HG03064 (cell line): ENCODE measurements around the gene C12orf57.

Experiments
- ATAC-seq: cut with Tn5 transposase; IDR thresholded peaks from one replicate; pipeline ENCODE4 v1.9.1; 2021; ENCODE audit warnings: low read depth; ENCODE audit not compliant: unreplicated experiment

The C12orf57 gene

DNA sequence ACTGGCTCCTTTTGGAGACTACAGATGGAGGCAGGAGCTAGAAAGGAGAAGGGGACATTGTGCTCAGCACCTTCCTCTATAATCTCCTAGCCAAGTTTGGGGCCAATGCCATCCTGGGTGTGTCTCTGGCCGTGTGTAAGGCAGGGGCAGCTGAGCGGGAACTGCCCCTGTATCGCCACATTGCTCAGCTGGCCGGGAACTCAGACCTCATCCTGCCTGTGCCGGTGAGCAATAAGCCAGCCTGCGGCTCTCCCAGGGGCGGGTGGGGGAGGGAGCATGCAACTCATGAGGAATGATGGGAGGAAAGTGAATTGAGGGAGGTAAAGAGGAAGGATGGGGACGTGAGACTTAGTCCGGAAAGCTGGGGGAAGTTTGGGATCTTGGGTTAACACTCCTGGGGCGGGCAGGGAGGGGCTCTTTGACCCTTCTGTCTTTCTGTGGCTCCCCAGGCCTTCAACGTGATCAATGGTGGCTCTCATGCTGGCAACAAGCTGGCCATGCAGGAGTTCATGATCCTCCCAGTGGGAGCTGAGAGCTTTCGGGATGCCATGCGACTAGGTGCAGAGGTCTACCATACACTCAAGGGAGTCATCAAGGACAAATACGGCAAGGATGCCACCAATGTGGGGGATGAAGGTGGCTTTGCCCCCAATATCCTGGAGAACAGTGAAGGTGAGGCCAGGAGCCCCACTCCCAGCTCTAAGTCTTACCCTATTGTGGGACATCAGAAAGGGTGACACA lies 26.2 kb upstream of the C12orf57 start:
- no peak for ATAC-seq

DNA sequence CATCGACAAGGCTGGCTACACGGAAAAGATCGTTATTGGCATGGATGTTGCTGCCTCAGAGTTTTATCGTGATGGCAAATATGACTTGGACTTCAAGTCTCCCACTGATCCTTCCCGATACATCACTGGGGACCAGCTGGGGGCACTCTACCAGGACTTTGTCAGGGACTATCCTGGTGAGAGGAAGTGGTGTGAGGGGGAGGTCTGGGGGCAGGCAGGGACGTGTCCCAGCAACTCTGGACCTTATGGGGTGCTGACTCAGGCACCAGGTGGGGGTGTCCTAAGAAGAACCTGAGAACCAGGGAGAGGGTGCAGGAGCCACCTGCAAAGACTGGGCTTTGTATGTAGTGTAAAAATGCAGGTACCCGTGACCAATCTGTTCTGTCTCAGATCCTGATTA lies 24.2 kb upstream of the C12orf57 start:
- ATAC-seq = no peak

DNA sequence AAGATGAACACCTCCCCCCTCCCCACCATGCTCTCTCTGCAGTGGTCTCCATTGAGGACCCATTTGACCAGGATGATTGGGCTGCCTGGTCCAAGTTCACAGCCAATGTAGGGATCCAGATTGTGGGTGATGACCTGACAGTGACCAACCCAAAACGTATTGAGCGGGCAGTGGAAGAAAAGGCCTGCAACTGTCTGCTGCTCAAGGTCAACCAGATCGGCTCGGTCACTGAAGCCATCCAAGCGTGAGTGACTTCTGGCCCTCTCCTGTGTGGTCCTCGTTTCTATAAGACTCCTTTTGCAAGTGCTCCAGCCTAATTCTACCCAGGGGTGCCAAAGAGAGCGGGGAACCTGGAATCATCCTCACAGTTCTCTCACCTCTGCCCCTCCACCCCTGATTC lies 22.3 kb upstream of the C12orf57 start:
- no peak for ATAC-seq

DNA sequence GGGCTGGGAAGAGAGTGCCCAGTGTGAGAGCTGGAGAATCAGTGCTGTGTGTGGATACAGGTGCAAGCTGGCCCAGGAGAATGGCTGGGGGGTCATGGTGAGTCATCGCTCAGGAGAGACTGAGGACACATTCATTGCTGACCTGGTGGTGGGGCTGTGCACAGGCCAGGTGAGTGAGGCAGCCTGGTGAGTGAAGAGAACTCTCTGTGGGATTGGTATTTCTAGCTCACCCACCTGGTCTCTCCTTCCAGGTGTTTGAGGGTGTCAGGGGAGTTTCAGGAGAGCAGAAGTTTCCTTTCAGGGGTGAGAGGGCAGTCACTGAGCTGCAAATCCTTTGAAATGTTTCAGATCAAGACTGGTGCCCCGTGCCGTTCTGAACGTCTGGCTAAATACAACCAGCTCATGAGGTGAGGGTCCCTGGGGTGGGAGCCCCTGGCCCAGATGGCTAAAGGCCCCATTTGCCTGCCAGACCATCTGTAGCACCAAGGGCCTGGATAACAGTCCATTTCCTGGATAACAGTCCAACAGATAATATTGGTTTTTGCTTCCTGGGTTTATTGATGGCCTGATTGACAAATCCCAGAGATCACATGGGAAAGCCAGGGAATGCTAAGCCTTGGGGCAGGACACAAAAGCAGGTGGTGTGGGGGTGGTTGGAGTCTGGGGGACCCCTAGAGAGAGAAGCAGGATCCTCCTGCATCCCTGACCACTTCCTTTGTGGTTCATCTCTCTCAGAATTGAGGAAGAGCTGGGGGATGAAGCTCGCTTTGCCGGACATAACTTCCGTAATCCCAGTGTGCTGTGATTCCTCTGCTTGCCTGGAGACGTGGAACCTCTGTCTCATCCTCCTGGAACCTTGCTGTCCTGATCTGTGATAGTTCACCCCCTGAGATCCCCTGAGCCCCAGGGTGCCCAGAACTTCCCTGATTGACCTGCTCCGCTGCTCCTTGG lies 21.6 kb upstream of the C12orf57 start:
- ATAC-seq = no peak

DNA sequence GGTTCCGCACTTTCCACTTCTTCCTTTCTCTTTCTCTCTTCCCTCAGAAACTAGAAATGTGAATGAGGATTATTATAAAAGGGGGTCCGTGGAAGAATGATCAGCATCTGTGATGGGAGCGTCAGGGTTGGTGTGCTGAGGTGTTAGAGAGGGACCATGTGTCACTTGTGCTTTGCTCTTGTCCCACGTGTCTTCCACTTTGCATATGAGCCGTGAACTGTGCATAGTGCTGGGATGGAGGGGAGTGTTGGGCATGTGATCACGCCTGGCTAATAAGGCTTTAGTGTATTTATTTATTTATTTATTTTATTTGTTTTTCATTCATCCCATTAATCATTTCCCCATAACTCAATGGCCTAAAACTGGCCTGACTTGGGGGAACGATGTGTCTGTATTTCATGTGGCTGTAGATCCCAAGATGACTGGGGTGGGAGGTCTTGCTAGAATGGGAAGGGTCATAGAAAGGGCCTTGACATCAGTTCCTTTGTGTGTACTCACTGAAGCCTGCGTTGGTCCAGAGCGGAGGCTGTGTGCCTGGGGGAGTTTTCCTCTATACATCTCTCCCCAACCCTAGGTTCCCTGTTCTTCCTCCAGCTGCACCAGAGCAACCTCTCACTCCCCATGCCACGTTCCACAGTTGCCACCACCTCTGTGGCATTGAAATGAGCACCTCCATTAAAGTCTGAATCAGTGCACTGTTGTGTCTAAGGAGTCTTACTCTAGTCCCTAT lies 20.7 kb upstream of the C12orf57 start:
- ATAC-seq = no peak

DNA sequence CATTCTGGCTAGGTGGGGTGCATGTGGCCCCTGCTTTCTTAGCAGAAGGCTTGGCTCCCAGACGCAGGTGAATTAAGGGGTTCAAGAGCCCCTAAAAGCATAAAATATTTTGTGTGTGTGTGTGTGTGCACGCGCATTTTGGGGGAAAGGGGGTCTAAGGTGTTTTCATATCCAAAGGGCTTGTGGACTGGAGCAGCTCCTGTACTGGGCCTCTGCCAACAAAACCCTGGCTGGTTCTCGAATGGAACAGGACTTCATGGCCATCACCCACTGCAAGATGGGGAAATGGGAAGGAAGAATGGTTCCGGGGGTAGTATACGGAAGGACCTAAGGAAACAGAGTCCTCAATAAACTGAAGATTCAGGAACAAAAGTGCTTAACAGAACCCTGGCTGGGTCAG lies 20.0 kb upstream of the C12orf57 start:
- ATAC-seq = no peak

DNA sequence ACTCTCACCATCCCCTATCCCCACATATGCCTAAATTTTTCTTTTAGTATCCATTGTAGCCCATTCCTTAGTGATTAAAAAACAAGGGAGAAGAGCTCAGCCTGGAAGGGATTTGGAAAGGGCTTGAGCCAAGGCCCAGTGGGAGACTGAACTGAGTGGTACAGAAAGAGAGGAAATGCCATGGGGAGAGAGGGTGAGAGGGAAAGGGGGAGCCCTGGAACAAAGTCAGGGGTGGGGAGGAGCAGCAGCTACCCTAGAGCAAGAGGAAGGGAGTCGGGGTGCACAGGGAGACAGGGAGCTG lies 18.6 kb upstream of the C12orf57 start:
- no peak for ATAC-seq

DNA sequence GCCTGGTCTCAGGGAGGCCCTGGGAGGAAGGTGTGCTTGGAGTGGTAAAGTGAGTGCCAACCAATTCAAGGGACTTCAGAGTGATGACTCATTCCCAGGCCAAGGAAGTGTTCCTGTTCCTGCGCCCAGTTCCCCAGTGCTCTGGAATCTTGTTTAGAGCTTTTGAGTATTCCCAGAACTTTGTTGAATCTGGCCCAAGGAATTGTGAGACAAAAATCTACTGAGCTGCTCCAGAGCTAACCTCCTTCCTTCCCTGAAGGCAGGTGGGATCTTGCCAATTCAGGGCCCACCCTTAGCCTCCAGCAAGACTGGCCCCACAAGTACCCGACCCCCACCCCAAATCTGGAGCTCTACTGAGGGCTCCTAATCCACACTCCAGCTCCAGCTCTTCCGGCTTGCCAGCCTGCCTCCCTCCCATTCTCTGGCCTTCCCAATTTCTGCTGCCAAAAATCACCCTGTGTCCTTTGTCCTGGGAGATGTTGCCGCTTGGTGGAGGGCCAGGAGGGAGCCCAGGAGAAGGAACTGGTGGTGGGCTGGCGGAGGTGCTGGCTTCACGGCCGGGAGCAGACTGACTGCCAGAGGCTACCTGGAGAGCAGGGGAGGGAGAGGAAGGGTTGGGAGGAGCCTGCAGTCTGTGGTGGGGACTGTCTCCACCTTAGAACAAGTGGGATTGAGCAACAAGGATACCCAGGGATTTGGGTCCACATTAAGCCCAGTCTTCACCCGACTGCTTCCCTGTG lies 18.1 kb upstream of the C12orf57 start:
- ATAC-seq = no peak

DNA sequence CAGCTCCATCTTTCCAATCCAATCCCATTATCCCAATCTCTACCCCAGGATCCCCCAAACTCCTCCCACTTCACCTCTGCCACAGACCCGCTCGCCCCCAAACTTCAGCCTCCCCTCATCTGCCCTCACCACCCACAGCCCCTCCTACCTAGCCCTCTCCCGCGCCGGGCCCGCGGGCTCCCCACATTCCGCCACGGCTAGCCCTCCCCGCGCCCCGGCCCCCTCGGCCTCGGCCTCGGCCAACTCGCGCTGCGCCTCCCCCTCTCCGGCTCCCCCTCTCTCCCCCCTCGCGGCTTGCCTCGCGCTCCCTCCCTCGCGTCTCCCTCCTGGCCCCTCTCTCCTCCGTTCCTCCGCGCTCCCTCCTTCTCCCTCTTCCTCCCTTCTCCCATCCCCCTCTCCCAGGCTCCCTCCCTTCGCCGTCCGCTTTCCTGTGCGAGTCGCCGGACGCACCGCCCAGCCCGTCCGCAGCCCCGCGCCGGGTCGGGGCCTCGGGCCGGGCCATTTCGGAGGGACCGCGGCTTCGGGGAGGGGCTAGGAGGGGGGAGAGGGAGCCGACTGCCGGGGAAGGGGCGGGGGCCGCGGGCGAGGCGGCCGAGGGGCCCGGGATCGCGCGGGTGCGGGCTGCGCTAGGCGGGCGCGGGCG lies 16.3 kb upstream of the C12orf57 start, which contains the start of gene ATN1:
Gene ATN1, plus strand, starts transcription at position 581 of the 643 bp plus-strand sequence. CDS start 6,043 bp downstream, outside the sequence.
- no peak for ATAC-seq

DNA sequence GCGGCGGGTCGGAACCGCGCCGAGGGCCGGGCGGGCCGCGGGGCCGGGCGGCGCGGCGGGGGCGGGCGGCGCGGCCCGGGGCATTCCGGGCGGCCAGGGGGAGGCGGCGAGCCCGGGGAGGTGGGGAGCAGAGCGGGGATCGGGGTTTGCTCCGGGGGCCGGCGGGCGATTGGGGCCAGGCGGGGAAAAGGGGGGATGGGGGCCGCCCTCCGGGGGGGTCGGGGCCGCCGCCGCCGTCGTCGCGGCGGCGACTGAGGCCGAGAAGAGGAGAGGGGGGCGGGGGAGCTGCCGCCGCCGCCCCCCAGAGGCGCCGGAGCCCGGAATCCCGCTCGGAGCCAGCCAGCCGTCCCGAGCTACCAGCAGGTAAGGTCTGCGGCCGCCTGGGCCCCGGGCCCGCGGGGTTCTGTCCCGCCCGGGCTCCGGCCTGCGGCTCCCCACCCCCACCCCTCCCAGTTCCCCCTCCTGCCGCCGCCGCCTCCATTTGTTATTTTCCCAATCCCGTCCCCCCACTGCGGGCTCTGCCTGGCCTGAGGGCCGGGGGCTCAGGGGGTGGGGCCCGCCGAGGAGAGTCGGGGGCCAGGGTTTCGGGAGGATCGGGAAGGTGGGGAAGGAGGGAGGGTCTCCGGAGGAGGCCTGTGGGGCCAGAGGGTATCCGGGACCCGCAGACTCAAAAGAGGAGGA lies 15.7 kb upstream of the C12orf57 start:
- ATAC-seq = no peak

DNA sequence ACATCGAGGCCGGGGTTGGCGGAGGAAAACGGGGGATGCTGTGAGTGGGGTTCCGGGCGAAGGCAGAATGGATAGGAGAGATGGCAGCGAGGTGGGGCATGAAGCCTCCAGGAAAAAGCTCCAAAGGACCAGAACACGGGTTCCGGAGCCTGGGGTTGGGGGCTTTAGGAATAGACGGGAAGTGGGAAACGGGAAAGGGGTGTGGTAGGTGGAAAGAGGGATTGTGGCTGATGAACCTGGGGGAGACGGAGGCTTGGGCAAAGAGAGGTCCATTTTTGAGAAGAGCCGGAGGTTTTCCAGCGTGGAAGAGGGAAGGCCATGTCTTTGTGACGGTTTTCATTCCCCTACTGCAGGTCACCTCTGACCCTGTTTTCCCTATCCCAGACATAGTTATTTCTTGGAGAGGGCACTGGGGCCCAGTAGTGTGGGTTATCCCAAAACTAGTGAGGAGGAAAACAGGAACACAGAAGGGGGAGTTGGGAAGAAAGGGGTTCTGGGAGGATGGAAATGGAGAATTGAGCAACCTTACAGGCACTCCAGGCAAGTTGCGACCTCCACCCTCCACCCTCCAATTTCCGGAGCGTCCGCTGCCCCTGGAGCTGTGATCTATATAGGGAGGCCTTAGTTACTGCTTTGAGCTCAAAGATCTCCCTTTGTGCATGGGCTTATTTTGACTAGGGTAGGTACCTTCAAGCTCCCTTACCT lies 15.0 kb upstream of the C12orf57 start:
- no peak for ATAC-seq

DNA sequence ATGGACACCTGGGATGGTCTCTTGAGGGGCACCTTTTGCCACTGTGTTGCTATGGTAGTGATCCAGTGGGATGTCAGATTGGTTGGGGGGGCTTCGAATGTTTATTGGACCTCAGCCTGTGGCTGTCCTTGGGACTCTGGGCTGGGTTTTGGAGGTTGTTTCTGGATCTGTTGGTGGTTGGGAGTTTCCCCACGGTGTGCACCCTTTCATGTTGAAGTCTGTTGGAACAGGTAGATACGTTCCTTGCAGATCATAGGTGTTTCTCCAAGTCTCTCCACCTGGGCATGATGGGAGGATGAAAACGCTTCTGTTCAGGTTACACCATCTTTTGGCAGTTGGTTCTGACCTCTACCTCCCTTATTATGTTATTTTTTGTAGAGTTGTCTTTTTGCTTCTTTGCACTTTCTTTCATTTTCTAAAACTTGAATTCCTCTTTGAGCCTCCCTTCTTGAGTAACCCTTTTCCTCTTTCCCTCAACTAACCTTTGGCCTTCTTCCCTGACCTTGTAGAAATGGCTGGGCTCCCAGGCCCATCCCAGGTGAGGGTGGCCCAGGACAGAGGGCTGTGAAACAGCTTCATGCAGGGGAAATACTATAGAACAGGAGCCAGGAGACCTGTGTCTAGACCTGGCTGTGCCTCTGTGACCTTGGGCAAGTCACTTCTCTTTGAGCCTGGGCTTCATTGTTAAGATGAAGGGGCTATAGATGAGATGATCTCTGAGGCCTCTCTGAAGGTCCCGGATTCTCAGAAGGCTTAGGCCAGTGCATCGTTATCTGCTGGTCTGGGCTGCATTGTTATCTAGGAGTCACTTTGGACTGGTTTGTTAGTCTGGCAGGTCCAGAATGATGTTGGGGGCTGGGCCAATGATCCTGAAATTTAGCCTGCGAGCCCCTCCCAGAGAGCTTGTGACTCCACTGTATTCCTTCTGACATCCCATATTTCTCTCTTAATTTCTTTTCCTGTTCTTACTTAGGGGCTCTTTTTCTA lies 14.1 kb upstream of the C12orf57 start:
- ATAC-seq = no peak

DNA sequence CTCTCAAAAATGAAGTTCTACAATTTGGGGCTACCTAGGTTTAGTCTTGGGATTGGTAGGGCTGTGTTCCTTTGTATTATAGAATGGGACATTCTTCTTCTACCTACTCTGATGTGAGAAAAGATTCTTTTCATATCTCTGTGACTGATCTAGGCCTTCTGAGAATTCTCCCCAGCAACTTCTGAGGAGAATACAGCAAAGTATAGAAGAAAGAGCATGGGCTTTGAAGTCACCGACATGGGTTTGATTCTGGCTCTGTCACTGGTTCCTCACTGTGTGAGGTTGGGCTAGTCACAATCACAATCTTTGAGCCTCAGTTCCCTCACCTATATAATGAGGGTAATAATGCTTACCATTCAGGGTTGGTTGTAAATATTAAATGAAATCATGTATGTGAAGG lies 11.1 kb upstream of the C12orf57 start:
- ATAC-seq = no peak

DNA sequence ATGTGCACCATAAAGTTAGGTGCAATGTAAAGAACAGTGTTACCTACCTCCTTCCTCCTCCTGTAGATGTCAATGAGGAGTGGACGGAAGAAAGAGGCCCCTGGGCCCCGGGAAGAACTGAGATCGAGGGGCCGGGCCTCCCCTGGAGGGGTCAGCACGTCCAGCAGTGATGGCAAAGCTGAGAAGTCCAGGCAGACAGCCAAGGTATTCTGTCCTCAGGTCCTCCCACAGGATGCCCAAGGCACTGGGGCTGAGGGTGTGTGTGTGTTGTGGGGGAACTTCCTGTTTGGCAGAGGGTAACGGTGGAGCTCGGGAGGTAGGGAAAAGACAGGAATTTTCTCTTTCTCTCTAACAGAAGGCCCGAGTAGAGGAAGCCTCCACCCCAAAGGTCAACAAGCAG lies 9.7 kb upstream of the C12orf57 start:
- ATAC-seq = no peak

DNA sequence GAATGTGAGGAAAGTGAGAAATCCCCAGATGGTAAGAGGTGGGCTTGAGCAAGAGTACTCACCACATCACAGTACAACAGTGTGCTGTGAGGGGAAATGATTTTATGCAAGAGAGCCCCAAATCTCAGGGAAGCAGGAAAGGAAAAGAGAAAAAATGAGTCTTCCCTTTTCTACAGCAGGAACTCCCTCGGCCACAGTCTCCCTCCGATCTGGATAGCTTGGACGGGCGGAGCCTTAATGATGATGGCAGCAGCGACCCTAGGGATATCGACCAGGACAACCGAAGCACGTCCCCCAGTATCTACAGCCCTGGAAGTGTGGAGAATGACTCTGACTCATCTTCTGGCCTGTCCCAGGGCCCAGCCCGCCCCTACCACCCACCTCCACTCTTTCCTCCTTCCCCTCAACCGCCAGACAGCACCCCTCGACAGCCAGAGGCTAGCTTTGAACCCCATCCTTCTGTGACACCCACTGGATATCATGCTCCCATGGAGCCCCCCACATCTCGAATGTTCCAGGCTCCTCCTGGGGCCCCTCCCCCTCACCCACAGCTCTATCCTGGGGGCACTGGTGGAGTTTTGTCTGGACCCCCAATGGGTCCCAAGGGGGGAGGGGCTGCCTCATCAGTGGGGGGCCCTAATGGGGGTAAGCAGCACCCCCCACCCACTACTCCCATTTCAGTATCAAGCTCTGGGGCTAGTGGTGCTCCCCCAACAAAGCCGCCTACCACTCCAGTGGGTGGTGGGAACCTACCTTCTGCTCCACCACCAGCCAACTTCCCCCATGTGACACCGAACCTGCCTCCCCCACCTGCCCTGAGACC lies 8.2 kb upstream of the C12orf57 start:
- no peak for ATAC-seq

DNA sequence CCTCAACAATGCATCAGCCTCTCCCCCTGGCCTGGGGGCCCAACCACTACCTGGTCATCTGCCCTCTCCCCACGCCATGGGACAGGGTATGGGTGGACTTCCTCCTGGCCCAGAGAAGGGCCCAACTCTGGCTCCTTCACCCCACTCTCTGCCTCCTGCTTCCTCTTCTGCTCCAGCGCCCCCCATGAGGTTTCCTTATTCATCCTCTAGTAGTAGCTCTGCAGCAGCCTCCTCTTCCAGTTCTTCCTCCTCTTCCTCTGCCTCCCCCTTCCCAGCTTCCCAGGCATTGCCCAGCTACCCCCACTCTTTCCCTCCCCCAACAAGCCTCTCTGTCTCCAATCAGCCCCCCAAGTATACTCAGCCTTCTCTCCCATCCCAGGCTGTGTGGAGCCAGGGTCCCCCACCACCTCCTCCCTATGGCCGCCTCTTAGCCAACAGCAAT lies 7.6 kb upstream of the C12orf57 start:
- ATAC-seq = no peak
